Subcutaneous adipose tissue (tissue), 4 donors: ENCODE results near the gene LGI4. TPM values are rescaled to one million over a fixed set of nuclear protein-coding genes. Genes with fewer than 3 reads are reported as not detected.

Experiments used
- total RNA-seq, 4 donors: library from RNA; depleted of rRNA; stranded (reverse); fragments of >200 nt; gene quantifications; one replicate each; pipeline ENCODE4 v1.1.0, GENCODE V29; 2016
- TF ChIP-seq, protein P1 (sequence below): fragments of 450-650 bp; IDR thresholded peaks from one replicate; pipeline ENCODE4 v1.5.1; 2016; ENCODE audit warnings: low read depth, mild to moderate bottlenecking, control low read depth, antibody characterized with exemption, moderate library complexity

Gene LGI4
- total RNA-seq, 4 donors from 2014 or later = 11.6 to 34.1 (median 21.3) TPM

- TF ChIP-seq, protein P1, sequence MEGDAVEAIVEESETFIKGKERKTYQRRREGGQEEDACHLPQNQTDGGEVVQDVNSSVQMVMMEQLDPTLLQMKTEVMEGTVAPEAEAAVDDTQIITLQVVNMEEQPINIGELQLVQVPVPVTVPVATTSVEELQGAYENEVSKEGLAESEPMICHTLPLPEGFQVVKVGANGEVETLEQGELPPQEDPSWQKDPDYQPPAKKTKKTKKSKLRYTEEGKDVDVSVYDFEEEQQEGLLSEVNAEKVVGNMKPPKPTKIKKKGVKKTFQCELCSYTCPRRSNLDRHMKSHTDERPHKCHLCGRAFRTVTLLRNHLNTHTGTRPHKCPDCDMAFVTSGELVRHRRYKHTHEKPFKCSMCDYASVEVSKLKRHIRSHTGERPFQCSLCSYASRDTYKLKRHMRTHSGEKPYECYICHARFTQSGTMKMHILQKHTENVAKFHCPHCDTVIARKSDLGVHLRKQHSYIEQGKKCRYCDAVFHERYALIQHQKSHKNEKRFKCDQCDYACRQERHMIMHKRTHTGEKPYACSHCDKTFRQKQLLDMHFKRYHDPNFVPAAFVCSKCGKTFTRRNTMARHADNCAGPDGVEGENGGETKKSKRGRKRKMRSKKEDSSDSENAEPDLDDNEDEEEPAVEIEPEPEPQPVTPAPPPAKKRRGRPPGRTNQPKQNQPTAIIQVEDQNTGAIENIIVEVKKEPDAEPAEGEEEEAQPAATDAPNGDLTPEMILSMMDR = no peak
These were observed 24.7 kb upstream of the LGI4 start for GRCh38 chr19:35159606-35160005.

- TF ChIP-seq, protein P1 = no peak
These were observed 22.6 kb upstream of the LGI4 start for GRCh38 chr19:35157431-35157830.

- TF ChIP-seq, protein P1 = no peak
These were observed 21.8 kb upstream of the LGI4 start for GRCh38 chr19:35156673-35157014.

DNA sequence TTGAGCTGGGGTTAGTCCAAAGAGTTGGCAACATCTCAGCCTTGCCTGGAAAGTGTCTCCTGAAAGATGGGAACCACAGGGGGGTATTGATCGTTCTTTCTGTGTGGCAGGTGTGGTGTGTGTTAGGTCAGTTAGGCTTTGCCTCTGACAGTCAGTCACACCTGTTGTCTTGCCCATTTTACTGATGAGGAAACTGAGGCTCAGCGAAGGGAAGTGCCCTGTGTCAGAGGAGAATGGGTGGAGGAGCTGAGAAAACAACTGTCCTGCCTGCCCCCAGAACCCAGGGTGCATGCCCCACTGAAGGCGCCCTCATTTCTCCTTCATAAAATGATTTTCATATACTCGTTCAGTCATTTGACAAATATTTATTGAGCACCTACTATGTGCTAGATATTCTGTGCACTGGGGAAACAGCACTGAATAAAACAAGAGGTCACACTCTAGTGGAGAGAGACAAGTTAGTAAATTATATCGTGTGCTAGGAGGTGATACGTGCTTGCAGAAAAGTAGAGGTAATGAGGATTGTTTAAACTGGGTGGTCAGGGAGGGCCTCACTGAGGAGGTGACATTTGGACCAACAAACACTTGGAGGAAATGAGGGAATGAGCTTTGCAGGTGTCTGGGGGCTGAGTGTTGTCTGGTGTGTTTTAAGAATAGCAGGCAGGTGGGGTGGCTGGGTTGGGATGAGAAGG lies 21.3 kb upstream of the LGI4 start:
- TF ChIP-seq, protein P1 = no peak

DNA sequence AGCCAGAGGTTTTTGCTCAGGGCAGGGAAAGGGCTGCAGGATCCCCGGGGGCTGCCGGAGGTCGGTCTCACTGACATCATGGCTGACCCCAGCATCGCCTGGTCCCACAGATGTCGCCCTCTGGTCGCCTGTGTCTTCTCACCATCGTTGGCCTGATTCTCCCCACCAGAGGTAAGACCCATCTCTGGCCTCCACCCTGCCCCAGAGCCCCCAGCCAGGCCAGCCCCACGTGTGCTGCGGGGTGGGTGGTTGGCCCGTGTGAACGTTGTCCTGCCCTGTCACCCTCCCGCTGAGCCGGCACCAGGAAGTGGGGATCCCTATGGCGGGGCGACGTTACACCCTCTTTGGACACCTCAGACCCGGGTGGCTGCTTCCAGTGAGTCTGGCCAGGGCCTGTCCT lies 20.6 kb upstream of the LGI4 start:
- TF ChIP-seq, protein P1 = no peak

DNA sequence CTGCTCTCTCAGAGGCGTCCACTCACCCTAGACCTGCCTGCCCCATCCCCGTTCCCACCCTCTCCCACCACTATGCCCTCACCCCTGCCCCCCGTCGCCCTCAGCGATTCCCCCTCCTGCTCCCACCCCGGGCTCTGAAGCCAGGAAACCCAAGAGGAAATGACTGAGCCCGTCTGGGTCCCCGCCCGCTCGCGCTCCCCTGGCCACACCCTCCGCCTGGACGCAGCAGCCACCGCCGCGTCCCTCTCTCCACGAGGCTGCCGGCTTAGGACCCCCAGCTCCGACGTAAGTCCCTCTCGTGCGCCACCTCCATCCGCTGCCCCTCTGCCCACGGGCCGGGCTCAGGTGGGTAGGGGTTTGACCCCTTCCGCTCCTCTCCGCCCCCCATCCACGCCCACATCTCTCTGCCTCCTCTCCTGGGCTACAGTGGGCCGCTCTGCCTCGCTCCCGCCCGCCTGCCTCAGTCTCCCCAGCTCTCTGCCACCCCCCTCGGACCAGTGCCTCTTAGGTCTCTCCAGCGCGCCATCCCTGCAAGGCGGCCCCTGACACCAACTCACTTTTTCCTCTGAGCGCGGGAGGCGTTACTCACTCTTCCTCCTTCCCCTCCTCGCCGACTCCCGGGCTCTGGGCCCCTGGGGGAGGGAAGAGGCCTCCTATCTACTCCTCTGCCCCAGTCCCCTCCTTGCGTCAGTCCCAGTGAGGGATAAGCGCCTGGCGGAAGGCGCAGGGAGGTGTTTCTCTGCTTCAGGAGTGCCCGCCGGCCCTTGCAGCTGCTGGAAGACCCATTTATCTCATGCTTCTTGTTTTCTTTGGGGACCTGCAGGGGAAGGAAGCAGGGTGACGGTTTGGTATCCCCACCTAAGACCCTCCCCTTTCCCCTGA lies 19.9 kb upstream of the LGI4 start, which contains the start of gene FXYD5:
Gene FXYD5 (plus strand): TSS at position 211 of the 882 bp plus-strand sequence. CDS start 816 bp downstream, outside the sequence.
- TF ChIP-seq, protein P1 = no peak

GRCh38 chr19:35153701-35154524 lies 19.1 kb upstream of the LGI4 start:
- TF ChIP-seq, protein P1 = no peak
